Karpas-422 (cell line): ENCODE data around the gene TIAM1. TPM values are rescaled to one million over a fixed set of nuclear protein-coding genes. Genes with fewer than 3 reads are reported as not detected.

Source experiments
- DNase-seq: peaks from one replicate; pipeline ENCODE4 v3.0.0-alpha.2; 2015
- H2AFZ ChIP-seq: fragments of 200-600 bp; sonication (generic); 2 replicates; pipeline ENCODE4 v1.6.1; 2014; ENCODE audit warnings: antibody characterized with exemption, low read length, mixed read lengths
- H3K27ac ChIP-seq: fragments of 200-600 bp; sonication (generic); 2 replicates; pipeline ENCODE4 v1.5.1; 2014; ENCODE audit warnings: mild to moderate bottlenecking, low read length, moderate library complexity
- H3K27me3 ChIP-seq: fragments of 200-600 bp; sonication (generic); 2 replicates; pipeline ENCODE4 v1.6.1; 2014; ENCODE audit warnings: low read length, mixed read lengths
- H3K36me3 ChIP-seq: fragments of 200-600 bp; sonication (generic); 2 replicates; pipeline ENCODE4 v1.6.1; 2014; ENCODE audit warnings: low read length, mixed read lengths; ENCODE audit not compliant: insufficient read depth
- H3K4me1 ChIP-seq: fragments of 200-600 bp; sonication (generic); 2 replicates; pipeline ENCODE4 v1.6.1; 2014; ENCODE audit warnings: mild to moderate bottlenecking, low read length, mixed read lengths
- H3K4me2 ChIP-seq: fragments of 200-600 bp; sonication (generic); 2 replicates; pipeline ENCODE4 v1.6.1; 2014; ENCODE audit warnings: low read length, low read depth, mild to moderate bottlenecking; ENCODE audit not compliant: poor library complexity, severe bottlenecking
- H3K4me3 ChIP-seq: fragments of 200-600 bp; sonication (generic); 2 replicates; pipeline ENCODE4 v1.5.1; 2014; ENCODE audit warnings: mild to moderate bottlenecking, antibody characterized with exemption, low read length, mixed read lengths
- H3K79me2 ChIP-seq: fragments of 200-600 bp; sonication (generic); 2 replicates; pipeline ENCODE4 v1.6.1; 2014; ENCODE audit warnings: mild to moderate bottlenecking, low read length, mixed read lengths
- H3K9ac ChIP-seq: fragments of 200-600 bp; sonication (generic); 2 replicates; pipeline ENCODE4 v1.6.0; 2014; ENCODE audit warnings: low read length
- H3K9me2 ChIP-seq: fragments of 200-600 bp; sonication (generic), shearing (Covaris generic); replicated peaks from 2 replicates; pipeline ENCODE4 v1.6.0; 2014; ENCODE audit warnings: mild to moderate bottlenecking, low read length, moderate library complexity; ENCODE audit not compliant: insufficient read depth
- H3K9me3 ChIP-seq: fragments of 300-700, 200-600 bp; sonication (generic); 2 replicates; pipeline ENCODE4 v1.6.1; 2014; ENCODE audit warnings: low read length, mixed read lengths
- H4K20me1 ChIP-seq: fragments of 200-600 bp; sonication (generic); 2 replicates; pipeline ENCODE4 v1.6.1; 2014; ENCODE audit warnings: mild to moderate bottlenecking, antibody characterized with exemption, low read length, low read depth; ENCODE audit not compliant: insufficient read depth
- total RNA-seq: library from RNA; depleted of rRNA; stranded (reverse); fragments of >200 nt; shearing (Covaris generic); gene quantifications from 2 replicates; pipeline ENCODE4 v1.2.3, GENCODE V29; 2014; ENCODE audit warnings: low replicate concordance

The TIAM1 gene
- total RNA-seq, 1 experiment from 2014 or later = 0.63 TPM

GRCh38 chr21:31088474-31088751 is 255.6 kb downstream of the TIAM1 start:
- no peaks in the 10 kb centered on the region for H3K9me3 ChIP-seq
- H3K27ac ChIP-seq = no peak overlapping the region
- H3K4me1 ChIP-seq = no peaks in the 10 kb centered on the region
- H3K27me3 ChIP-seq = no peaks in the 10 kb centered on the region
- H3K9ac ChIP-seq = no peak overlapping the region
- no peak overlapping the region for H2AFZ ChIP-seq
- H3K36me3 ChIP-seq = no peaks in the 10 kb centered on the region
- no peaks in the 10 kb centered on the region for H3K79me2 ChIP-seq
- no peaks in the 10 kb centered on the region for H3K9me2 ChIP-seq
- no peak overlapping the region for H3K4me2 ChIP-seq
- no peaks in the 10 kb centered on the region for H4K20me1 ChIP-seq
- no peak overlapping the region for H3K4me3 ChIP-seq
- no peak for DNase-seq

- H3K27me3 ChIP-seq = no peaks in the 10 kb centered on the region
- no peaks in the 10 kb centered on the region for H4K20me1 ChIP-seq
- H3K9me2 ChIP-seq = no peaks in the 10 kb centered on the region
- no peaks in the 10 kb centered on the region for H3K4me1 ChIP-seq
- no peaks in the 10 kb centered on the region for H3K36me3 ChIP-seq
- no peak overlapping the region for H3K4me3 ChIP-seq
- H2AFZ ChIP-seq = no peak overlapping the region
- no peak for DNase-seq
- no peak overlapping the region for H3K4me2 ChIP-seq
- H3K79me2 ChIP-seq = no peaks in the 10 kb centered on the region
- H3K9me3 ChIP-seq = no peaks in the 10 kb centered on the region
- no peak overlapping the region for H3K9ac ChIP-seq
- H3K27ac ChIP-seq = no peak overlapping the region
Observed at GRCh38 chr21:31087639-31088473, 256.2 kb downstream of the TIAM1 start.

- no peak overlapping the region for H3K4me3 ChIP-seq
- no peak overlapping the region for H3K4me2 ChIP-seq
- no peaks in the 10 kb centered on the region for H3K4me1 ChIP-seq
- H4K20me1 ChIP-seq = no peaks in the 10 kb centered on the region
- H3K36me3 ChIP-seq = no peaks in the 10 kb centered on the region
- H3K27me3 ChIP-seq = no peaks in the 10 kb centered on the region
- H3K79me2 ChIP-seq = no peaks in the 10 kb centered on the region
- no peak overlapping the region for H3K9ac ChIP-seq
- H3K9me2 ChIP-seq = no peaks in the 10 kb centered on the region
- H2AFZ ChIP-seq = no peak overlapping the region
- no peak for DNase-seq
- no peaks in the 10 kb centered on the region for H3K9me3 ChIP-seq
- no peak overlapping the region for H3K27ac ChIP-seq
Observed at GRCh38 chr21:31084689-31085088, 259.4 kb downstream of the TIAM1 start.

GRCh38 chr21:31078796-31079195 is 265.3 kb downstream of the TIAM1 start:
- Histone ChIP-seq H3K36me3 (no peaks in the 10 kb centered on the region), H4K20me1 (no peaks in the 10 kb centered on the region), H3K79me2 (no peaks in the 10 kb centered on the region), H3K9me3 (no peaks in the 10 kb centered on the region), H3K9me2 (no peaks in the 10 kb centered on the region), H2AFZ (no peak overlapping the region), H3K4me1 (no peaks in the 10 kb centered on the region), H3K4me2 (no peak overlapping the region), H3K27me3 (no peaks in the 10 kb centered on the region), H3K9ac (no peak overlapping the region), H3K27ac (no peak overlapping the region), H3K4me3 (no peak overlapping the region)
- DNase-seq = no peak

GRCh38 chr21:31078216-31078615 is 265.8 kb downstream of the TIAM1 start:
- no peak for DNase-seq
- H3K36me3 ChIP-seq = no peaks in the 10 kb centered on the region
- H3K27ac ChIP-seq = no peak overlapping the region
- no peaks in the 10 kb centered on the region for H3K27me3 ChIP-seq
- H3K4me2 ChIP-seq = no peak overlapping the region
- H3K4me1 ChIP-seq = no peaks in the 10 kb centered on the region
- H3K4me3 ChIP-seq = no peak overlapping the region
- no peaks in the 10 kb centered on the region for H4K20me1 ChIP-seq
- H2AFZ ChIP-seq = no peak overlapping the region
- H3K79me2 ChIP-seq = no peaks in the 10 kb centered on the region
- H3K9me2 ChIP-seq = no peaks in the 10 kb centered on the region
- no peaks in the 10 kb centered on the region for H3K9me3 ChIP-seq
- no peak overlapping the region for H3K9ac ChIP-seq

GRCh38 chr21:31075848-31076247 is 268.2 kb downstream of the TIAM1 start:
- Histone ChIP-seq H3K4me1 (no peaks in the 10 kb centered on the region), H3K27ac (no peak overlapping the region), H3K79me2 (no peaks in the 10 kb centered on the region), H3K36me3 (no peaks in the 10 kb centered on the region), H4K20me1 (no peaks in the 10 kb centered on the region), H3K9me2 (no peaks in the 10 kb centered on the region), H3K27me3 (no peaks in the 10 kb centered on the region), H3K9me3 (no peaks in the 10 kb centered on the region), H2AFZ (no peak overlapping the region), H3K4me2 (no peak overlapping the region), H3K4me3 (no peak overlapping the region), H3K9ac (no peak overlapping the region)
- no peak for DNase-seq

- no peak overlapping the region for H3K27ac ChIP-seq
- H3K27me3 ChIP-seq = no peaks in the 10 kb centered on the region
- H2AFZ ChIP-seq = no peak overlapping the region
- no peak overlapping the region for H3K4me3 ChIP-seq
- no peak for DNase-seq
- H3K79me2 ChIP-seq = no peaks in the 10 kb centered on the region
- H3K36me3 ChIP-seq = no peaks in the 10 kb centered on the region
- no peaks in the 10 kb centered on the region for H3K4me1 ChIP-seq
- H3K9me3 ChIP-seq = no peaks in the 10 kb centered on the region
- H4K20me1 ChIP-seq = no peaks in the 10 kb centered on the region
- H3K9me2 ChIP-seq = no peaks in the 10 kb centered on the region
- no peak overlapping the region for H3K4me2 ChIP-seq
- H3K9ac ChIP-seq = no peak overlapping the region
Observed at GRCh38 chr21:31072533-31072932, 271.5 kb downstream of the TIAM1 start.
